ENCODE data around the gene RALGPS1. TPM values are rescaled to one million over a fixed set of nuclear protein-coding genes. Genes with fewer than 3 reads are reported as not detected.

The RALGPS1 gene
- total and polyA plus RNA-seq, 8 donors = 5.8 to 12.7 (median 9.3) TPM

- intact Hi-C loops (cut with DNase I) = loop anchor here in 1 of 3 donors (10.0 kb wide), 1 partner anchor 115 kb away; no protein-coding TSS in a partner anchor
- no peaks in the 10 kb centered on the region for H3K9me3 ChIP-seq
- ATAC-seq = no peak
- H3K4me1 ChIP-seq = no peaks in the 10 kb centered on the region
- no peak for TF ChIP-seq CTCF (IDR thresholded peaks at IDR 0.05)
- 89 to 95% methylated on average over 4 of the region's 4 CpGs for WGBS, 2 donors
- no peak overlapping the region for H3K27ac ChIP-seq
- no peak overlapping the region for H3K4me3 ChIP-seq
- no peak for DNase-seq
- no peak for FAIRE-seq
- no peaks in the 10 kb centered on the region for H3K36me3 ChIP-seq
- no peaks in the 10 kb centered on the region for H3K27me3 ChIP-seq
Observed at GRCh38 chr9:127229691-127230417, 315.3 kb downstream of the RALGPS1 start.

- WGBS, 2 donors = 78 to 82% methylated on average over 3 of the region's 3 CpGs
- H3K4me3 ChIP-seq = no peak overlapping the region
- DNase-seq (no peak), ATAC-seq (no peak), FAIRE-seq (no peak)
- H3K27ac ChIP-seq = no peak overlapping the region
- no peaks in the 10 kb centered on the region for H3K27me3 ChIP-seq
- no peaks in the 10 kb centered on the region for H3K4me1 ChIP-seq
- no peaks in the 10 kb centered on the region for H3K9me3 ChIP-seq
- H3K36me3 ChIP-seq = no peaks in the 10 kb centered on the region
- intact Hi-C loops (cut with DNase I) = loop anchor here in 1 of 3 donors (10.0 kb wide), 1 partner anchor 113 kb away; no protein-coding TSS in a partner anchor
- no peak for TF ChIP-seq CTCF (IDR thresholded peaks at IDR 0.05)
Observed at GRCh38 chr9:127231666-127232065, 317.1 kb downstream of the RALGPS1 start.

- no peak for ATAC-seq
- WGBS, 2 donors = 80 to 86% methylated on average over 4 of the region's 4 CpGs
- intact Hi-C loops (cut with DNase I) = loop anchor here in 1 of 3 donors (10.0 kb wide), 1 partner anchor 112 kb away; no protein-coding TSS in a partner anchor
Observed at GRCh38 chr9:127232833-127233549, 318.4 kb downstream of the RALGPS1 start.

GRCh38 chr9:127233550-127233949 is 319.0 kb downstream of the RALGPS1 start:
- H3K4me3 ChIP-seq = no peak overlapping the region
- DNase-seq (no peak), FAIRE-seq (no peak), ATAC-seq (no peak)
- intact Hi-C loops (cut with DNase I) = loop anchor here in 1 of 3 donors (10.0 kb wide), 1 partner anchor 111 kb away; no protein-coding TSS in a partner anchor
- no peak for TF ChIP-seq CTCF (IDR thresholded peaks at IDR 0.05)
- no peaks in the 10 kb centered on the region for H3K4me1 ChIP-seq
- H3K9me3 ChIP-seq = no peaks in the 10 kb centered on the region
- no peaks in the 10 kb centered on the region for H3K27me3 ChIP-seq
- no peaks in the 10 kb centered on the region for H3K36me3 ChIP-seq
- 75 to 78% methylated on average over 4 of the region's 4 CpGs for WGBS, 2 donors
- no peak overlapping the region for H3K27ac ChIP-seq

More at GRCh38 chr9:127232833-127233549, 318.4 kb downstream of the RALGPS1 start:
- no peaks in the 10 kb centered on the region for H3K9me3 ChIP-seq
- H3K4me3 ChIP-seq = no peak overlapping the region
- no peak overlapping the region for H3K27ac ChIP-seq
- no peaks in the 10 kb centered on the region for H3K4me1 ChIP-seq
- no peaks in the 10 kb centered on the region for H3K36me3 ChIP-seq
- DNase-seq (no peak), FAIRE-seq (no peak)
- H3K27me3 ChIP-seq = no peaks in the 10 kb centered on the region
- TF ChIP-seq CTCF (IDR thresholded peaks at IDR 0.05) = no peak
